Spinal cord (tissue), 10 donors: ENCODE measurements around the gene FTCDNL1. TPM values are rescaled to one million over a fixed set of nuclear protein-coding genes. Genes with fewer than 3 reads are reported as not detected.

Source experiments
- DNase-seq, 6 donors: peaks; one replicate each; pipeline versions ENCODE4 v3.0.0 to v3.0.0-alpha.2; 2013 to 2015; ENCODE audit warnings: low spot score in 6 of 6, low read depth in 4 of 6
- H3K27ac ChIP-seq: one replicate; pipeline ENCODE4 v1.5.1; 2013; ENCODE audit warnings: low read depth, low read length, control low read depth
- H3K27me3 ChIP-seq: one replicate; pipeline ENCODE4 v1.6.1; 2013; ENCODE audit warnings: low read length; ENCODE audit not compliant: control insufficient read depth, insufficient read depth
- H3K36me3 ChIP-seq: one replicate; pipeline ENCODE4 v1.6.1; 2013; ENCODE audit warnings: low read length; ENCODE audit not compliant: control insufficient read depth, insufficient read depth
- H3K4me1 ChIP-seq: one replicate; pipeline ENCODE4 v1.6.1; 2013; ENCODE audit warnings: low read length; ENCODE audit not compliant: control insufficient read depth, insufficient read depth
- H3K4me3 ChIP-seq: one replicate; pipeline ENCODE4 v1.5.1; 2013; ENCODE audit warnings: low read depth, low read length, control low read depth
- H3K9me3 ChIP-seq: one replicate; pipeline ENCODE4 v1.6.1; 2013; ENCODE audit warnings: low read length; ENCODE audit not compliant: control insufficient read depth, insufficient read depth
- WGBS: methylation state at CpG from one replicate; pipeline ENCODE4 v1.1.5; 2013; ENCODE audit warnings: missing lambda C conversion rate; ENCODE audit not compliant: insufficient coverage; 5-methylcytosine and 5-hydroxymethylcytosine counted together
- polyA plus RNA-seq, 2 donors: library from polyadenylated mRNA; unstranded; fragments of 120-200 nt; gene quantifications; one replicate each; pipeline ENCODE4 v1.2.1, GENCODE V29; 2013; ENCODE audit not compliant: insufficient read length in 2 of 2
- total RNA-seq, 2 donors: library from RNA; depleted of rRNA in 1 of 2; stranded (reverse); fragments of 120-200 nt in 1 of 2; fragments of >200 nt in 1 of 2; gene quantifications; one replicate each; pipeline versions ENCODE4 v1.2.3 to v1.2.4, GENCODE V29; 2013 to 2014
- donor health status: healthy.

Gene FTCDNL1
- total and polyA plus RNA-seq, 4 donors = 2.2 to 6.1 (median 3.6) TPM

DNA sequence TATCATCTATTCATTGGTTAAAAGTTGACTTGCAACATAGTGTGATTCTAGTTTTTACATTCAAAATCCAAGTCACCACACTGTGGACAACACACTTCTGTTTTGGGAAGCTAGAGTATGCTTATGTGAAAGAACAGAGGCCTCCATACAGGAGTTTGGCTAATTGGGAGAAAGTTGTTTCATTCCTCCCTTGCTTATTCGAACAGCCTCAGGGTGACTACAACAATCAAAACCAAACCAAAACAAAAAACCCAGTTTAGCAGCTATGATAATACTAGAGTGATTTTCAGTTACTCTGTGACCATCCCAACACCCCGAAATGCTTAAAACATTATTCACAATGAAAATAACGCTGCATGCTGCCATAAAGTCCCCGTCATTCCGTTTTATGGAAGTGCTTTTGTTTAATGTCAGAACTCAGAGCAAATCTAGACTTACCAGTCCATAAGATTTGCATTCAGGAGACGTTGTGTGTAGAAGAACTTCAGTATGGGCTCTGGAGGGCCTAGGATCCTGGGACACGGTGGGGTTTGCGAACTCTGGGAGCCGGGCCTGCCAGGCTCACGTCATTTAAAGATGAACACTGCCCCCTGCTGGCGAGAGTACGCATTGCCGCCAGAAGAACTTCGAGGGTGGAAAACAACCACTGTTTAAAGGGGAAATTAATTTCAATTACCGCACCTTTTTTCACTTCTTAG lies 111.4 kb downstream of the FTCDNL1 start:
- WGBS = 6% methylated on average over 5 of the region's 15 CpGs

DNA sequence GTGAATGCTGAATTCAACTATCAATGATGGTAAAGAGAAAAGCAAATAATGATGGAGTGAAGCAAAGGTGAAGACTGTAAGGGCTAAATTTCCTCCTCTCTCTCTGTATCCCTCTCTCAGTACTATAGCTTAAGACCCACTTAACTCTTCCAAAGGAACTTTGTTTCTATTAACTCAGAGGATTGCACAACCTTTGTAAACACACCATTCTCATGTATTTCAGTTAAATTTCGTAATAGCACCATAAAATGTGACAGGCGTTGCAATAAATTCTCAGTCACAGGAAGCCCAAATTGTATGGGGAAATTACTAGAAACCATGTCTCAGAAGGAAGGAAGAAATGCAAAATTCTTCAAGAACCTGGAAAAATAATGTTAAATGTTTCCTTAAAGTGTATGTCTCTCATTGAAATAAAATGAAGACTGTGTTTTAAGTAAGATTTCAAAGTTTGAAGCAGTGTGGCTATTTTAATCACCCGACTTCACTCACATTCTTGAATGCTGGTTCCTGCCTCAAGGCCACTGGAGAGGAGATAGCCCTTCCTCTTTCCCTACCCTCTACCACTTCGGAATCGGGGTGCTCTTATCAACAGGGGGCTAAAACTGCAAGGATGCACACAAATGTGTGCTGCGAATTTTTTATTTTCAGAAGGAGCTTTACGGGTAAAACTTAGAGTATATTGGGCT lies 112.1 kb downstream of the FTCDNL1 start:
- no peak for DNase-seq
- no peaks in the 10 kb centered on the region for H3K9me3 ChIP-seq
- 83% methylated on average over 1 of the region's 7 CpGs for WGBS
- H3K27ac ChIP-seq = no peak overlapping the region
- peaks cover 5% of the 10 kb centered on the region for H3K4me1 ChIP-seq
- H3K27me3 ChIP-seq = peaks cover 6% of the 10 kb centered on the region
- H3K36me3 ChIP-seq = no peaks in the 10 kb centered on the region
- no peak overlapping the region for H3K4me3 ChIP-seq

More for the DNA sequence above, 111.4 kb downstream of the FTCDNL1 start:
- no peaks in the 10 kb centered on the region for H3K36me3 ChIP-seq
- H3K4me3 ChIP-seq = no peak overlapping the region
- DNase-seq = peak in 4 of 6 donors; percentile 40 to 88 (median 72)
- H3K27me3 ChIP-seq = peaks cover 6% of the 10 kb centered on the region
- peaks cover 5% of the 10 kb centered on the region for H3K4me1 ChIP-seq
- no peaks in the 10 kb centered on the region for H3K9me3 ChIP-seq
- no peak overlapping the region for H3K27ac ChIP-seq

DNA sequence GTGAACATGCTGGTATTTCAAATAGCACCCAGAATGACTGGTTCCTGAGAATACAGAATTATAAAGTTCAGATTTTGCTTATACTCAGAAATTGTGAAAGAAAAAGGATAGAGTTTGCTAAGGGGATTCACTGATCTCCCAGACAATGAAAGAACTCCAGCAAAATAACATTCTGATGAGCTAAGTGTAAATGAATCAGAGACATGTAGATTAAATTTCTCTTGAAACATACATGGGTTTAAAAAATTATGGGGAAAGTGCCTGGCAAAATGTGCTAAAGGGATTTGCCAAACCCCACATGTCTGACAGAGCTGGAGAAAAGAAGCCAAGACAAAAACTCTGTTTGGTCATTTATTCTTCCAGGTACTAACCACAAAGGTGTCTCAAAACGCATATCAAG lies 116.3 kb downstream of the FTCDNL1 start:
- Histone ChIP-seq H3K4me1 (no peaks in the 10 kb centered on the region), H3K9me3 (no peaks in the 10 kb centered on the region), H3K27me3 (peaks cover 2% of the 10 kb centered on the region), H3K27ac (no peak overlapping the region), H3K36me3 (no peaks in the 10 kb centered on the region), H3K4me3 (no peak overlapping the region)
- no CpG with 5 or more reads among the region's 1 CpG for WGBS
- DNase-seq = no peak

DNA sequence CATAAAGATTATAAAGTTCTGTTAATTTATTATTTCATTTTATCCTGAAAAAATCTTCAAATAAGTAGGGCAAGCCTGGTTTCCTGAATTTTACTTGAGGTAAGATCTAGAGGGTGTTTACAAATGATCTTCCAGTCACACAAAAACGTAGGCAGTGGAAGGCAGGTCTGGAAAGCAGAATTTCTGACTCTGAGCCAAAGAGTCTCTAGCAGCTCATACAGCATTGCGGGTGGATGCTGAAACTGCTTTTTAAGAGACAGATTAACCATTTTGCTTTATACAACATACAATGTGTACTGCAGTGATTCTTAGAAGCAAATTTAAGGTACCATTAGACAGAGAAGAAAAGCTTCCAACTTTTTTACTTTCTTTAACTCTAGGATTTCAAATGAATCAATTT lies 117.0 kb downstream of the FTCDNL1 start:
- Histone ChIP-seq H3K27me3 (peaks cover 2% of the 10 kb centered on the region), H3K36me3 (no peaks in the 10 kb centered on the region), H3K27ac (no peak overlapping the region), H3K4me3 (no peak overlapping the region), H3K4me1 (no peaks in the 10 kb centered on the region), H3K9me3 (no peaks in the 10 kb centered on the region)
- DNase-seq = peak in 2 of 6 donors; percentile 44 to 58
- no CpG with 5 or more reads among the region's 2 CpGs for WGBS

DNA sequence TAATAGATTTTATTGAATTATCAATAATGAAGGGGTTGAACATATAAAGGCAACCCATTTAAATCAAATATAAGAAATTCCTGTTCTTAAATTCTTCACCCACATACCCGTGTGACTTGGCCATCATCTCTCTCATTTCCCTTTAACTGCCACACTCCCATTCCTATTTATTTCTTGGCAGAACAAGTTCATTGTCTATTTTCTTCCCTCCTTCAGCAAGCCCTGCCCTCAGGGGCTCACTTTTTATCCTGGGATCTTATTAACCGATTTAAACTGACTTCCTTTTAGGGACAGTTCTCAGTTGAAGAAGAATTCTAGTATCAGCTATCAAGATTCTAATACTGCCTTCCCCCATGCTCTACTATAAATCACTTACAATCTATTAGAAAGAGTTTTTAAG lies 123.2 kb downstream of the FTCDNL1 start:
- 73% methylated on average over 1 of the region's 2 CpGs for WGBS
- DNase-seq = no peak
- H3K36me3 ChIP-seq = no peaks in the 10 kb centered on the region
- no peak overlapping the region for H3K27ac ChIP-seq
- H3K4me3 ChIP-seq = no peak overlapping the region
- no peaks in the 10 kb centered on the region for H3K4me1 ChIP-seq
- no peaks in the 10 kb centered on the region for H3K27me3 ChIP-seq
- no peaks in the 10 kb centered on the region for H3K9me3 ChIP-seq

DNA sequence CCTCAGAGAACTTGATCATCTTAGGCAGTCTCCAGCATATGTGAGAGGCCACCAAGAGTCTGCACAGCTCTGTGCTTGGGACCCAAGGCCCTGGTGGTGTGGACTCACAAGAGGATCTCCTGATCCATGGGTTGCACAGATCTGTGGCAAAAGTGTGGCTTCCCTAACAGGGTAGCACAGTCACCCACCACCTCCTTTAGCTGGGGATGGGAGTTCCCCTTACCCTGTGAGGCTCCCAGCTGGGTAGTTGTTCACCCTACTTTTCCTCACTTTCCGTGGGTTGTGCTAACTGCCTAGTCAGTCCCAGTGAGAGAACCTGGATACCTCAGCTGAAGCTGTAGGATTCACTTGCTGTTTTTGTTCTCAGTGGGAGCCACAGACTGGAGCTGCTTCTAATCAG lies 123.7 kb downstream of the FTCDNL1 start:
- Histone ChIP-seq H3K27ac (no peak overlapping the region), H3K4me1 (no peaks in the 10 kb centered on the region), H3K9me3 (no peaks in the 10 kb centered on the region), H3K27me3 (no peaks in the 10 kb centered on the region), H3K36me3 (no peaks in the 10 kb centered on the region), H3K4me3 (no peak overlapping the region)
- WGBS = 100% methylated on average over 1 of the region's 1 CpG
- no peak for DNase-seq

DNA sequence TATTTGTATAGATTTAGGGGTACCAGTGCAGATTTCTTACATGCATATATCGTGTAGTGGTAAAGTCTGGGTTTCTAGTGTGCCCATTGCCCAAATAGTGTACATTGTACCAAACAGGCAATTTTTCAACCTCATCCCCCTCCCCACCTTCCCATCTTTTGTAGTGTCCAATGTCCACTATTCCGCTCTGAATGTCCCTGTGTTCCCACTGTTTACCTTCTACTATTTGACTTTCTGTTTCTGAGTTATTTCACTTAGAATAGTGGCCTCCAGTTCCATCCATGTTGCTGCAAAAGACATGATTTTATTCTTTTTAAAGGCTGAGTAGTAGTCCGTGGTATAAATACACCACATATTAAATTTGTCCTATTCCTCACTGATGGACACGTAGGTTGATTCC lies 132.9 kb downstream of the FTCDNL1 start:
- no peaks in the 10 kb centered on the region for H3K4me1 ChIP-seq
- DNase-seq = no peak
- WGBS = no CpG with 5 or more reads among the region's 4 CpGs
- H3K4me3 ChIP-seq = no peak overlapping the region
- no peaks in the 10 kb centered on the region for H3K9me3 ChIP-seq
- H3K27ac ChIP-seq = no peak overlapping the region
- H3K27me3 ChIP-seq = no peaks in the 10 kb centered on the region
- H3K36me3 ChIP-seq = no peaks in the 10 kb centered on the region

DNA sequence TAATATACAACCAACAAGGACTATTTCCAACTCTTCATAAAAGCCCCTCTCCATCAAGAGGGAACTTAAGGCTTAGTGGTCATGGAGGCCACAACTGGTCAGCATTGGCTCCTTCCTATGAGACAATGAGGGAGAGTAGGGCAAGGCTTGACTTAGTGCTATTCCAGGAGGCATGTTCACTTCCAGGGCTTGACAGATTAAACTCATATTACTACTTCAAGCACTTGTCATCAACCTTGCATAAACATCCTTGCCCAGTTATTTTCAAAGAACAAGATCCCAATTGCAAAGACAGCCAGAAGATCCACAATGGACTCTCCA lies 133.4 kb downstream of the FTCDNL1 start:
- DNase-seq = no peak
- Histone ChIP-seq H3K4me1 (no peaks in the 10 kb centered on the region), H3K4me3 (no peak overlapping the region), H3K27me3 (no peaks in the 10 kb centered on the region), H3K36me3 (no peaks in the 10 kb centered on the region), H3K9me3 (no peaks in the 10 kb centered on the region), H3K27ac (no peak overlapping the region)

DNA sequence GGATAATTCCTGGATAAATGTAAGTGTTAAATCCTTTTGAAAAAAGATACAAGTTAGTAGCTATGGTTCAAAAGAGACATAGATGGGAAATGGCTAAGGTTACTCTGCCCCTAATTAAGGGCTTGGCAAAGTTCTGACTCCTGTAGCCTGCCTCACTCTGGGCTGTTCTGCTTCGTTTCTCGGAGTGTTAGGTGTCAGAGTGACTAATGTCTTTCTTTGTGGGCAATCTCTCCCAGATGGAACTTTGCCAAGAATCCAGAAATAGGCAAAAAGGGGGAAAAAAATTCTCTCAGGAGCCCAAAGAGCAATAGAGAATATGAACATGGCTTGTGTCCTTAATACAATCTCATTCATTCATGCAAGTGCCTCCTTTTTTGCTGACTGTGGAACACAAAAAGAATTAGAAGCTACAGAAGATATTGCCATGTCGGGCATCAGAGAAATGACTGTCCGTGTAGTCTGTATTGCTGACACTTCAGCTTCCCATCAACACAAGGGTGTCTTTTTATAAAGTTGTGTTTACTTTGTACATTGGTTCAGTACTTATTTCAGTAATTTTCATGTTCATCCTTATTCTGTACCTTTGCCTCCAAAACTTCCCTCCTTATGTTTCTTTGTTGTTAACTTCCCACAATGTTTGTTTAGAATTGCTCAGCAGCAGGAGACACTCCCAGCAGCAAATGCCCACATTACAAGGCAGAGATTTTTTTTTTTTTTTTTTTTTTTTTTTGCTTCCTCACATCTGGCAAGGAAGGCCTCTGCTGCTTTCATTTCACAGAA lies 134.0 kb downstream of the FTCDNL1 start:
- no peak overlapping the region for H3K4me3 ChIP-seq
- H3K4me1 ChIP-seq = no peaks in the 10 kb centered on the region
- peak in 5 of 6 donors; percentile 38 to 84 (median 52) for DNase-seq
- no peaks in the 10 kb centered on the region for H3K36me3 ChIP-seq
- H3K27me3 ChIP-seq = no peaks in the 10 kb centered on the region
- WGBS = 40% methylated on average over 1 of the region's 4 CpGs
- H3K9me3 ChIP-seq = no peaks in the 10 kb centered on the region
- no peak overlapping the region for H3K27ac ChIP-seq
